Muscle of leg (tissue), 11 donors: ENCODE measurements around the gene SH2D6. TPM values are rescaled to one million over a fixed set of nuclear protein-coding genes. Genes with fewer than 3 reads are reported as not detected.

Source experiments
- DNase-seq: peaks from one replicate; pipeline ENCODE4 v3.0.0; 2013
- H3K27ac ChIP-seq: one replicate; pipeline ENCODE4 v1.5.1; 2013; ENCODE audit warnings: mild to moderate bottlenecking, low read length, control low read depth
- H3K27me3 ChIP-seq: one replicate; pipeline ENCODE4 v1.6.1; 2013; ENCODE audit warnings: low read length; ENCODE audit not compliant: control insufficient read depth, insufficient read depth
- H3K36me3 ChIP-seq: one replicate; pipeline ENCODE4 v1.6.1; 2013; ENCODE audit warnings: low read length; ENCODE audit not compliant: control insufficient read depth, insufficient read depth
- H3K4me1 ChIP-seq: one replicate; pipeline ENCODE4 v1.6.1; 2013; ENCODE audit warnings: low read length; ENCODE audit not compliant: control insufficient read depth, insufficient read depth
- H3K4me3 ChIP-seq: one replicate; pipeline ENCODE4 v1.5.1; 2013; ENCODE audit warnings: low read length, control low read depth
- H3K9me3 ChIP-seq: replicated peaks from 2 replicates; pipeline ENCODE4 v1.6.1; 2013; ENCODE audit warnings: low read depth, low read length; ENCODE audit not compliant: control insufficient read depth
- WGBS: methylation state at CpG from one replicate; pipeline ENCODE4 v1.1.5; 2013; ENCODE audit warnings: missing lambda C conversion rate; ENCODE audit not compliant: insufficient coverage; 5-methylcytosine and 5-hydroxymethylcytosine counted together
- polyA plus RNA-seq, 8 donors: library from polyadenylated mRNA; unstranded; fragments of 120-200 nt; gene quantifications; one replicate each; pipeline versions ENCODE4 v1.2.1 to v1.2.3, GENCODE V29; 2013; ENCODE audit warnings: inconsistent platforms in 1 of 8, low replicate concordance in 1 of 8; ENCODE audit not compliant: insufficient read length in 8 of 8, insufficient read depth in 1 of 8
- total RNA-seq: library from RNA; stranded (reverse); fragments of 120-200 nt; gene quantifications from one replicate; pipeline ENCODE4 v1.2.4, GENCODE V29; 2013

SH2D6 gene
- total and polyA plus RNA-seq, 9 donors = 0.13 to 1.4 (median 0.63) TPM

- H3K27ac ChIP-seq = no peak overlapping the region
- H3K4me3 ChIP-seq = no peak overlapping the region
- no peak for DNase-seq
- 55% methylated on average over 2 of the region's 2 CpGs for WGBS
- H3K36me3 ChIP-seq = peaks cover 56% of the 10 kb centered on the region
- peaks cover under 1% of the 10 kb centered on the region for H3K9me3 ChIP-seq
- H3K27me3 ChIP-seq = no peaks in the 10 kb centered on the region
- no peaks in the 10 kb centered on the region for H3K4me1 ChIP-seq
Measured at GRCh38 chr2:85385746-85386145, 32.8 kb upstream of the SH2D6 start.

GRCh38 chr2:85387754-85388153 lies 30.8 kb upstream of the SH2D6 start:
- H3K4me1 ChIP-seq = no peaks in the 10 kb centered on the region
- H3K4me3 ChIP-seq = no peak overlapping the region
- no peaks in the 10 kb centered on the region for H3K9me3 ChIP-seq
- WGBS = no CpG with 5 or more reads among the region's 2 CpGs
- no peaks in the 10 kb centered on the region for H3K27me3 ChIP-seq
- H3K27ac ChIP-seq = no peak overlapping the region
- no peak for DNase-seq
- H3K36me3 ChIP-seq = peaks cover 67% of the 10 kb centered on the region

- Histone ChIP-seq H3K4me3 (no peak overlapping the region), H3K27me3 (no peaks in the 10 kb centered on the region), H3K36me3 (peaks cover 67% of the 10 kb centered on the region), H3K4me1 (no peaks in the 10 kb centered on the region), H3K9me3 (no peaks in the 10 kb centered on the region), H3K27ac (no peak overlapping the region)
- 83% methylated on average over 7 of the region's 9 CpGs for WGBS
- no peak for DNase-seq
Measured at GRCh38 chr2:85388878-85389538, 29.5 kb upstream of the SH2D6 start.

- Histone ChIP-seq H3K27ac (no peak overlapping the region), H3K27me3 (no peaks in the 10 kb centered on the region), H3K9me3 (no peaks in the 10 kb centered on the region), H3K4me3 (no peak overlapping the region), H3K4me1 (peaks cover under 1% of the 10 kb centered on the region), H3K36me3 (peaks cover 58% of the 10 kb centered on the region)
- DNase-seq = peak; percentile 55
- WGBS = 71% methylated on average over 6 of the region's 11 CpGs
Measured at GRCh38 chr2:85390941-85391669, 27.4 kb upstream of the SH2D6 start.

- no peak for DNase-seq
- 100% methylated on average over 3 of the region's 4 CpGs for WGBS
- peaks cover 7% of the 10 kb centered on the region for H3K4me1 ChIP-seq
- no peaks in the 10 kb centered on the region for H3K9me3 ChIP-seq
- no peak overlapping the region for H3K4me3 ChIP-seq
- H3K36me3 ChIP-seq = peaks cover 40% of the 10 kb centered on the region
- H3K27me3 ChIP-seq = no peaks in the 10 kb centered on the region
- no peak overlapping the region for H3K27ac ChIP-seq
Measured at GRCh38 chr2:85393836-85394235, 24.7 kb upstream of the SH2D6 start.

- Histone ChIP-seq H3K27me3 (no peaks in the 10 kb centered on the region), H3K4me1 (peaks cover 7% of the 10 kb centered on the region), H3K27ac (no peak overlapping the region), H3K9me3 (no peaks in the 10 kb centered on the region), H3K4me3 (no peak overlapping the region), H3K36me3 (peaks cover 39% of the 10 kb centered on the region)
- 88% methylated on average over 4 of the region's 4 CpGs for WGBS
- DNase-seq = no peak
Measured at GRCh38 chr2:85394261-85394681, 24.2 kb upstream of the SH2D6 start.

GRCh38 chr2:85394976-85395375 lies 23.5 kb upstream of the SH2D6 start:
- no peak overlapping the region for H3K4me3 ChIP-seq
- peaks cover 32% of the 10 kb centered on the region for H3K36me3 ChIP-seq
- WGBS = 83% methylated on average over 5 of the region's 6 CpGs
- DNase-seq = no peak
- H3K9me3 ChIP-seq = no peaks in the 10 kb centered on the region
- H3K27ac ChIP-seq = no peak overlapping the region
- peaks cover 7% of the 10 kb centered on the region for H3K4me1 ChIP-seq
- H3K27me3 ChIP-seq = no peaks in the 10 kb centered on the region

- peaks cover 7% of the 10 kb centered on the region for H3K4me1 ChIP-seq
- H3K9me3 ChIP-seq = no peaks in the 10 kb centered on the region
- WGBS = 97% methylated on average over 5 of the region's 14 CpGs
- H3K4me3 ChIP-seq = no peak overlapping the region
- no peak for DNase-seq
- H3K36me3 ChIP-seq = peaks cover 22% of the 10 kb centered on the region
- H3K27ac ChIP-seq = no peak overlapping the region
- H3K27me3 ChIP-seq = no peaks in the 10 kb centered on the region
Measured at GRCh38 chr2:85395912-85396475, 22.5 kb upstream of the SH2D6 start.

- WGBS = 93% methylated on average over 2 of the region's 5 CpGs
- peaks cover 14% of the 10 kb centered on the region for H3K36me3 ChIP-seq
- no peaks in the 10 kb centered on the region for H3K27me3 ChIP-seq
Measured at GRCh38 chr2:85396531-85397470, 21.7 kb upstream of the SH2D6 start.

More at GRCh38 chr2:85396531-85397470, 21.7 kb upstream of the SH2D6 start:
- no peaks in the 10 kb centered on the region for H3K9me3 ChIP-seq
- DNase-seq = peak; percentile 46
- H3K4me3 ChIP-seq = no peak overlapping the region
- peaks cover 7% of the 10 kb centered on the region for H3K4me1 ChIP-seq
- peak overlapping the region; percentile 7 for H3K27ac ChIP-seq
